Heart left ventricle (tissue), 16 donors: ENCODE measurements around the gene PLCB1. TPM values are rescaled to one million over a fixed set of nuclear protein-coding genes. Genes with fewer than 3 reads are reported as not detected.
A peak's percentile ranks its signal among the peaks of the same experiment; 100 is the strongest.

Experiments
- ATAC-seq, 4 donors: fragments of 200-7000 bp; cut with Tn5 transposase; one replicate each; pipeline ENCODE4 v1.9.1; 2020 to 2022; ENCODE audit warnings: moderate library complexity in 4 of 4, mild to moderate bottlenecking in 3 of 4, moderate number of reproducible peaks in 1 of 4
- DNase-seq, 5 donors: peaks; one replicate each; pipeline ENCODE4 v3.0.0-alpha.2; 2020
- H3K27ac ChIP-seq, 12 donors: fragments of 200-600 bp; sonication (generic) in 4 of 12; one replicate each; pipeline versions ENCODE4 v1.5.0 to v1.8.0; 2016 to 2022; ENCODE audit warnings: mild to moderate bottlenecking in 2 of 12
- H3K27me3 ChIP-seq, 9 donors: fragments of 200-600 bp; sonication (generic) in 2 of 9; one replicate each; pipeline versions ENCODE4 v1.5.1 to v1.8.0; 2016 to 2022; ENCODE audit warnings: mild to moderate bottlenecking in 3 of 9
- H3K36me3 ChIP-seq, 9 donors: fragments of 200-600 bp; sonication (generic) in 2 of 9; one replicate each; pipeline versions ENCODE4 v1.5.0 to v1.8.0; 2018 to 2022; ENCODE audit warnings: mild to moderate bottlenecking in 2 of 9
- H3K4me1 ChIP-seq, 12 donors: fragments of 200-600 bp; sonication (generic) in 4 of 12; one replicate each; pipeline versions ENCODE4 v1.5.0 to v1.8.0; 2016 to 2022; ENCODE audit warnings: mild to moderate bottlenecking in 3 of 12
- H3K4me3 ChIP-seq, 12 donors: fragments of 200-600 bp; sonication (generic) in 4 of 12; one replicate each; pipeline versions ENCODE4 v1.5.0 to v1.8.0; 2017 to 2022; ENCODE audit warnings: mild to moderate bottlenecking in 9 of 12, moderate library complexity in 4 of 12
- H3K9me3 ChIP-seq, 12 donors: fragments of 200-600 bp; sonication (generic) in 4 of 12; one replicate each; pipeline versions ENCODE4 v1.5.0 to v1.8.0; 2016 to 2022; ENCODE audit warnings: mild to moderate bottlenecking in 1 of 12
- POLR2A ChIP-seq, 2 donors: fragments of 450-650 bp; IDR thresholded peaks; one replicate each; pipeline ENCODE4 v1.6.1; 2017; ENCODE audit warnings: antibody characterized with exemption in 2 of 2, mild to moderate bottlenecking in 2 of 2, moderate library complexity in 2 of 2
- WGBS, 4 donors: extraction: QIAGEN DNeasy Blood & Tissue Kit in 2 of 4; methylation state at CpG; one replicate each; pipeline versions ENCODE4 v1.1.5 to v1.1.7; 2013 to 2018; 5-methylcytosine and 5-hydroxymethylcytosine counted together
- intact Hi-C, 10 donors: fragments of 100-400 bp; cut with DNase I; formaldehyde crosslinking; loops; one replicate each; pipeline versions ENCODE4 v1.11.1 to v1.14.2; 2022
- polyA plus RNA-seq, 2 donors: library from polyadenylated mRNA; stranded (reverse); fragments of 200-250 nt; gene quantifications; one replicate each; pipeline ENCODE4 v1.2.3, GENCODE V29; 2013
- total RNA-seq, 9 donors: library from RNA; depleted of rRNA in 2 of 9; stranded (reverse); fragments of >200 nt in 2 of 9; fragmentation: NEBNext Ultra II Directional in 3 of 9; extraction: Animal tissue kit (Norgen Biotek cat#: 25700) in 3 of 9; gene quantifications; one replicate each; pipeline versions ENCODE4 v1.1.0 to v1.2.4, GENCODE V29; 2016 to 2023
- TF ChIP-seq, protein P1 (sequence below), 12 donors: fragments of 200-600 bp; sonication (generic) in 4 of 12; IDR thresholded peaks; one replicate each; pipeline versions ENCODE4 v1.5.0 to v1.8.0; 2018 to 2022; ENCODE audit warnings: antibody characterized with exemption in 12 of 12, mild to moderate bottlenecking in 5 of 12
- donor health status: ischemic (EF 13 %, LVEDD 7.1; RV severe dilation, severe dysfunction).
- donor health status: healthy with polysubstance abuse.
- donor health status: DM: no; HTN: yes; CAD: no.
- donor health status: DM: no; HTN: no; CAD: no.
- donor health status: ischemic (EF 25% LVEDD 6.9; RV normal size, moderate dysfunction).
- donor health status: ischemic (EF 25% LVEDD 5.7; RV mildly dilated, moderate dysfunction).
- donor health status: healthy.
- donor health status: DM: yes; HTN: yes; CAD: no.
- donor health status: ischemic (EF 35%, LVEDD 5.7; RV mildly dilated, moderate dysfunction).
- donor health status: nonischemic (EF 11% LVEDD 7.7; RV severe dilation, severe dysfunction).
- donor health status: DM: yes; HTN: yes; CAD: no.
- donor health status: PGD.
- donor health status: ischemic (EF 29% LVEDD 5.4; RV normal size, mild dysfunction).
- donor health status: nonischemic (EF 23%, LVEDD 6.1; RV moderate dilation, normal function).

PLCB1 gene
- total and polyA plus RNA-seq, 11 donors = 2.5 to 12.1 (median 7.4) TPM

DNA sequence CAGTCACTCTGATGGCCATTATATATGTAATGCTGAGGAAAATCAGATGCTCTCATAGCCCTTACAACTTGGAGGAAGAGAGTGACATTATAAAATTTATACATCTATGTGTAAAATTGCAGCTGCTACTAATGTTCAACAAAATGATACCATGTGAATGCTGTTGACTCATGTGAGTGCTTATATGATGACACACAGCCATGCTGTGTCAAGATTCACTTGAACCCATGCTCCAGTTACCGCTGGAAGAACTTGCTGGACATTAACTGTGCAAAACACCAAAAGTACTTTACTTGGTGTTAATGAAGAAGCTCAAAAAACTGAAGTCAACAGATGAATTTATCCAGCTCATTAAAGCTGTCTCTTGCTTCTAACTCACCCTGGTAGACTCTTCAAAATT, 617.9 kb downstream of the PLCB1 start:
- Histone ChIP-seq H3K4me3 (no peak overlapping the region), H3K9me3 (no peaks in the 10 kb centered on the region), H3K27ac (no peak overlapping the region), H3K4me1 (peaks cover 0 to 11% (median 0%) of the 10 kb centered on the region in 12 donors), H3K27me3 (no peaks in the 10 kb centered on the region), H3K36me3 (peaks cover 0 to 8% (median 0%) of the 10 kb centered on the region in 9 donors)
- 86 to 91% (median 90%) methylated on average over 1 of the region's 1 CpG for WGBS, 4 donors
- TF ChIP-seq POLR2A (IDR thresholded peaks at IDR 0.05) = no peak
- TF ChIP-seq, protein P1, sequence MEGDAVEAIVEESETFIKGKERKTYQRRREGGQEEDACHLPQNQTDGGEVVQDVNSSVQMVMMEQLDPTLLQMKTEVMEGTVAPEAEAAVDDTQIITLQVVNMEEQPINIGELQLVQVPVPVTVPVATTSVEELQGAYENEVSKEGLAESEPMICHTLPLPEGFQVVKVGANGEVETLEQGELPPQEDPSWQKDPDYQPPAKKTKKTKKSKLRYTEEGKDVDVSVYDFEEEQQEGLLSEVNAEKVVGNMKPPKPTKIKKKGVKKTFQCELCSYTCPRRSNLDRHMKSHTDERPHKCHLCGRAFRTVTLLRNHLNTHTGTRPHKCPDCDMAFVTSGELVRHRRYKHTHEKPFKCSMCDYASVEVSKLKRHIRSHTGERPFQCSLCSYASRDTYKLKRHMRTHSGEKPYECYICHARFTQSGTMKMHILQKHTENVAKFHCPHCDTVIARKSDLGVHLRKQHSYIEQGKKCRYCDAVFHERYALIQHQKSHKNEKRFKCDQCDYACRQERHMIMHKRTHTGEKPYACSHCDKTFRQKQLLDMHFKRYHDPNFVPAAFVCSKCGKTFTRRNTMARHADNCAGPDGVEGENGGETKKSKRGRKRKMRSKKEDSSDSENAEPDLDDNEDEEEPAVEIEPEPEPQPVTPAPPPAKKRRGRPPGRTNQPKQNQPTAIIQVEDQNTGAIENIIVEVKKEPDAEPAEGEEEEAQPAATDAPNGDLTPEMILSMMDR (IDR thresholded peaks at IDR 0.05) = no peak
- ATAC-seq = no peak
- DNase-seq = no peak
- intact Hi-C loops = loop anchor here in 6 of 10 donors (5.0 to 10.0 kb wide), 4 partner anchors 645 to 865 kb away; no protein-coding TSS in a partner anchor

DNA sequence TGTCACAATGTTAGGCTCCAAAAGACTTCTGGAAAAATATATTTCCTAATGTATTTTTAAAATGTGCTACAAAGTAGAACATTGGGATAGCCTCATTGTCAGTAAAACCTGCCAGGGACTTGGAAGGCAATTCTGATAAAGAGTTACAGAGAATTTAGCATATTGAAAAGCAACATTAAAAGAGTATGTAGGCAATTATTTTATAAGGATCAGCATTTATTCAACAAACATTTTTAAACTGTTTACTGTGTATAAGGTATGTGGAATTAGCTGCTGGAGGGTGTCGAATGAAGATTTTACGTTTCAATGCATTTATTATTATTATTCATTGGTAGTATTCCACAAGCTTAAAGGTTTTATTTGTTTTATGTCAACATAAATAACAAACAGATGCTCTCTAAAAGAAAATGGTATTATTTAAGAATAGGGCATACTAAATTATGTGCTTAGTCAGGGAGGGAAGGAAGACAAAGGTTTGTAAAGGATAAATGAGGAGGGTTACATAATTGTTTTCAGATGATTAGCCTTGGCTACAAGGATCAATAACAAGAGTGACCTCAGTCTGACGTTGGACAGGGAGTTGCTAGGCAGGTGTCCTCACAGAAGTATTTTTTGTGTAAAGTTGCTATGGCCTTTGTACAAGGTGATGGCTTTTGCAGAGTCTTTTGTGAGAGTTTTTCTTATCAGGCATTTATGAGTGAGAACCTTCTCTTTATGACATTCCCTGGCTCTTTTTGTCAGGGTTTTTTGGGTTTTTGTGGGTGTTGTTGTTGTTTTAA, 623.5 kb downstream of the PLCB1 start:
- no peak for TF ChIP-seq POLR2A (IDR thresholded peaks at IDR 0.05)
- TF ChIP-seq, protein P1 (IDR thresholded peaks at IDR 0.05) = no peak
- intact Hi-C loops = loop anchor here in 6 of 10 donors (5.0 to 10.0 kb wide), 4 partner anchors 637 to 859 kb away; no protein-coding TSS in a partner anchor
- no peaks in the 10 kb centered on the region for H3K27me3 ChIP-seq
- peaks cover 0 to 16% (median 0%) of the 10 kb centered on the region in 12 donors for H3K4me1 ChIP-seq
- H3K9me3 ChIP-seq = no peaks in the 10 kb centered on the region
- DNase-seq (no peak), ATAC-seq (no peak)
- no peak overlapping the region for H3K27ac ChIP-seq
- H3K4me3 ChIP-seq = no peak overlapping the region
- H3K36me3 ChIP-seq = peaks cover 0 to 6% (median 0%) of the 10 kb centered on the region in 9 donors
- 83 to 85% (median 84%) methylated on average over 3 of the region's 3 CpGs for WGBS, 4 donors

DNA sequence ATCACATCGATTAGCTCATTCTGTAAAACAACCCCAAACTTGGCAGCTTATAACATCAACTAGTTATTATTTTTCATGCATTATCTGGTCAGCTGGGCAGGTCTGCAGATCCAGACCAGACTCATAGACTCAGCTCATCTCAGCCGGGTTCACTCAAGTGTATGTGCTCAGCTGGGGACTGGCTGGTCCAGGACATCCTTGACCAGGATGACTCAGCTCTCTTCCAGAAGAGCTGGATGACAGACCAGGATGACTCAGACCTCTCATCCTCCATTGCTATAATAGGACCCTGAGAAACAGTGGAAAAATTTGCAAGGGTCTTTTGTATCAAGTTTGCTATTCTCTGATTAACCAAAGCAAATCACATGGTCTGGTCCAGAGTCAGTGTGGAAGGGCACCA, 624.3 kb downstream of the PLCB1 start:
- Histone ChIP-seq H3K36me3 (peaks cover 0 to 12% (median 0%) of the 10 kb centered on the region in 9 donors), H3K27ac (no peak overlapping the region), H3K4me3 (no peak overlapping the region), H3K4me1 (peaks cover 0 to 16% (median 0%) of the 10 kb centered on the region in 12 donors), H3K27me3 (no peaks in the 10 kb centered on the region), H3K9me3 (no peaks in the 10 kb centered on the region)
- WGBS, 4 donors = 77 to 80% (median 79%) methylated on average over 2 of the region's 2 CpGs
- peak in 1 of 5 donors; percentile 50 for DNase-seq
- TF ChIP-seq, protein P1 (IDR thresholded peaks at IDR 0.05) = no peak
- TF ChIP-seq POLR2A (IDR thresholded peaks at IDR 0.05) = no peak
- ATAC-seq = peak in 2 of 4 donors; percentile 86 to 90
- intact Hi-C loops = loop anchor here in 6 of 10 donors (5.0 to 10.0 kb wide), 4 partner anchors 636 to 858 kb away; no protein-coding TSS in a partner anchor

DNA sequence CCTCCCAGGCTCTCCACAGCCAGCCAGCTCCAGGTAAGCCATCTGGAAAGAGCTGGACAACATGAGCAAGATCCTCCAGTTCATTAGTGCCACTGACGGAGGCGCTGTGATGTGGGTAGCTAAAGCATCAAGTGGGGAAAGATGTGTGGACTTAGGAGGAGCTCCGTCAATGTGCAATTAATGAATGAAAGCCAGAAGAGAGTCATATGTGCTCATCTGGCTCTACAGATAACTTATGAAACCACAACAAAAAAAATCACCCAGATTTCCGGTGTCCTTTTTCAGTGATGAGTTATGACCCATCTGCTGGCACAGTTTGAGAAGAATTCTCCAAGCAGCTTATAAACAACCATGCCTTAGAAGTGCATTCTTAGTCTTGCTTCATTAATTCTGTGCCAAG, 625.1 kb downstream of the PLCB1 start:
- TF ChIP-seq, protein P1 (IDR thresholded peaks at IDR 0.05) = no peak
- no peak for TF ChIP-seq POLR2A (IDR thresholded peaks at IDR 0.05)
- H3K27ac ChIP-seq = no peak overlapping the region

More for the DNA sequence above, 625.1 kb downstream of the PLCB1 start:
- 86 to 91% (median 89%) methylated on average over 4 of the region's 4 CpGs for WGBS, 4 donors
- H3K4me1 ChIP-seq = peaks cover 0 to 16% (median 0%) of the 10 kb centered on the region in 12 donors
- H3K9me3 ChIP-seq = no peaks in the 10 kb centered on the region
- no peaks in the 10 kb centered on the region for H3K27me3 ChIP-seq
- ATAC-seq (no peak), DNase-seq (no peak)
- peaks cover 0 to 13% (median 0%) of the 10 kb centered on the region in 9 donors for H3K36me3 ChIP-seq
- intact Hi-C loops = loop anchor here in 6 of 10 donors (5.0 to 10.0 kb wide), 4 partner anchors 635 to 858 kb away; no protein-coding TSS in a partner anchor
- H3K4me3 ChIP-seq = no peak overlapping the region
